ENCODE measurements around the gene FBXW7.

Gene FBXW7

DNA sequence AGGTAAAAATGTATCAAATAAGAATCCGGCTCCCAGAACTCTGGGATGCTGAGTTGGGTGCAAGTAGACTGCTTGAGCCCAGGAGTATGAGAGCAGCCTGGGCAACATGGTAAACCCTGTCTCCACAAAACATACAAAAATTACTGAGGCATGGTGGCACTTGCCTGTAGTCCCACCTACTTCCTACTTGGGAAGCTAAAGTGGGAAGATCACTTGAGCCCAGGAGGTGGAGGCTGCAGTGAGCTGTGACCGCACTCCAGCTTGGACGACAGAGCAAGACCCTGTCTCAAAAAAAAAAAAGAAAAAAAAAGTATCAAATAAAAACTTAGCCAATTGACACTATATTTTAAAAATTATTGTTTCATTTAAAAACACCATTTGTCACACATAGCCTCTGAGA lies 84.4 kb downstream of the FBXW7 start:
- H3K4me2 ChIP-seq (ENCODE audit: low read length), result no peak overlapping the region
- no CpG with 5 or more reads among the region's 3 CpGs for WGBS (ENCODE audit: extremely low coverage, insufficient coverage, insufficient read length)
- H2BK5ac ChIP-seq (ENCODE audit: low read depth, low read length, poor library complexity), result no peak overlapping the region
- H2BK12ac ChIP-seq (ENCODE audit: low read length), result no peak overlapping the region
- H4K12ac ChIP-seq (ENCODE audit: low read depth, low read length), result no peak overlapping the region
- no peak overlapping the region for H2BK120ac ChIP-seq (ENCODE audit: insufficient read depth, low read length, poor library complexity)
- no peak overlapping the region for H4K8ac ChIP-seq (ENCODE audit: low read depth, low read length)
- no peak overlapping the region for H2AK5ac ChIP-seq (ENCODE audit: low read length)
- no peaks in the 10 kb centered on the region for H3K4me1 ChIP-seq (ENCODE audit: control insufficient read depth in 1 of 2, insufficient read depth in 2 of 2, low read length in 2 of 2)
- H3K27ac ChIP-seq (ENCODE audit: low read depth, low read length), result no peak overlapping the region
- no peaks in the 10 kb centered on the region for H3K79me2 ChIP-seq (ENCODE audit: control insufficient read depth, insufficient read depth, low read length, poor library complexity)
- H3K27me3 ChIP-seq (ENCODE audit: insufficient read depth, low read length), result no peaks in the 10 kb centered on the region
- no peak overlapping the region for H2AFZ ChIP-seq (ENCODE audit: insufficient read depth, low read length, poor library complexity)
- no peak overlapping the region for H3K4me3 ChIP-seq (ENCODE audit: low read depth, low read length)
- no peaks in the 10 kb centered on the region for H3K9me3 ChIP-seq (ENCODE audit: insufficient read depth, low read depth, low read length)
- no peak overlapping the region for H3K9ac ChIP-seq (ENCODE audit: low read length)
- no peak overlapping the region for H3K23ac ChIP-seq (ENCODE audit: low read length)
- H3K18ac ChIP-seq (ENCODE audit: low read length), result no peak overlapping the region
- no peaks in the 10 kb centered on the region for H3K36me3 ChIP-seq (ENCODE audit: control insufficient read depth in 1 of 2, insufficient read depth in 2 of 2, low read length in 2 of 2)
- no peak overlapping the region for H3K4ac ChIP-seq (ENCODE audit: low read depth, low read length)
- no peak overlapping the region for H3K14ac ChIP-seq (ENCODE audit: low read length)
- DNase-seq, result no peak
- no peaks in the 10 kb centered on the region for H3K79me1 ChIP-seq (ENCODE audit: low read length)
- H4K91ac ChIP-seq (ENCODE audit: low read depth, low read length), result no peak overlapping the region

DNA sequence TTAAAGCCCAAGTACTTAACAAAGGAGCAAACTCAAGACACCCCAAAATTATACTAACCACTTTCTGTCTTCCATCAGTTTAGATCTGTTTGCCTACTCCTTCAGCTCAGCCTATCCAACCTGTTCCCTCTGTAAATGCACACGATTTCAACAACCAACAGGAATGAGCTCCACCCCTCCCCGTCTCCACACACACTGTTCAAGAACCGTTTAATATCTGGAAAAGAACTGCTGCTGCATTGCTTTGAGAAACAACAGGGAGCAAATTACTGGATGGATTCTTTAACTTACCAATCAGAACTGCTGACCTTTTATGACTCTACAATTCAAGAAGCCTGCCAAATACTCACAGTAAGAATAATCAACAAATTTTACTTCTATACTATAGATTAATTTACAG lies 87.0 kb downstream of the FBXW7 start:
- H2BK5ac ChIP-seq (ENCODE audit: low read depth, low read length, poor library complexity), result no peak overlapping the region
- no peaks in the 10 kb centered on the region for H3K9me3 ChIP-seq (ENCODE audit: insufficient read depth, low read depth, low read length)
- H3K27me3 ChIP-seq (ENCODE audit: insufficient read depth, low read length), result no peaks in the 10 kb centered on the region
- no peak overlapping the region for H4K91ac ChIP-seq (ENCODE audit: low read depth, low read length)
- H2AK5ac ChIP-seq (ENCODE audit: low read length), result no peak overlapping the region
- no peak overlapping the region for H2BK12ac ChIP-seq (ENCODE audit: low read length)
- no peak overlapping the region for H4K8ac ChIP-seq (ENCODE audit: low read depth, low read length)
- no peak overlapping the region for H3K4ac ChIP-seq (ENCODE audit: low read depth, low read length)
- H2AFZ ChIP-seq (ENCODE audit: insufficient read depth, low read length, poor library complexity), result no peak overlapping the region
- H3K36me3 ChIP-seq (ENCODE audit: control insufficient read depth in 1 of 2, insufficient read depth in 2 of 2, low read length in 2 of 2), result no peaks in the 10 kb centered on the region
- H3K23ac ChIP-seq (ENCODE audit: low read length), result no peak overlapping the region
- H3K9ac ChIP-seq (ENCODE audit: low read length), result no peak overlapping the region
- no peak overlapping the region for H3K27ac ChIP-seq (ENCODE audit: low read depth, low read length)
- no peak overlapping the region for H3K14ac ChIP-seq (ENCODE audit: low read length)
- no peak overlapping the region for H3K4me3 ChIP-seq (ENCODE audit: low read depth, low read length)
- no peak overlapping the region for H4K12ac ChIP-seq (ENCODE audit: low read depth, low read length)
- H3K4me1 ChIP-seq (ENCODE audit: control insufficient read depth in 1 of 2, insufficient read depth in 2 of 2, low read length in 2 of 2), result no peaks in the 10 kb centered on the region
- H3K18ac ChIP-seq (ENCODE audit: low read length), result no peak overlapping the region
- H3K4me2 ChIP-seq (ENCODE audit: low read length), result no peak overlapping the region
- H3K79me2 ChIP-seq (ENCODE audit: control insufficient read depth, insufficient read depth, low read length, poor library complexity), result no peaks in the 10 kb centered on the region
- WGBS (ENCODE audit: extremely low coverage, insufficient coverage, insufficient read length), result no CpG with 5 or more reads among the region's 3 CpGs
- H2BK120ac ChIP-seq (ENCODE audit: insufficient read depth, low read length, poor library complexity), result no peak overlapping the region
- no peak for DNase-seq
- no peaks in the 10 kb centered on the region for H3K79me1 ChIP-seq (ENCODE audit: low read length)

DNA sequence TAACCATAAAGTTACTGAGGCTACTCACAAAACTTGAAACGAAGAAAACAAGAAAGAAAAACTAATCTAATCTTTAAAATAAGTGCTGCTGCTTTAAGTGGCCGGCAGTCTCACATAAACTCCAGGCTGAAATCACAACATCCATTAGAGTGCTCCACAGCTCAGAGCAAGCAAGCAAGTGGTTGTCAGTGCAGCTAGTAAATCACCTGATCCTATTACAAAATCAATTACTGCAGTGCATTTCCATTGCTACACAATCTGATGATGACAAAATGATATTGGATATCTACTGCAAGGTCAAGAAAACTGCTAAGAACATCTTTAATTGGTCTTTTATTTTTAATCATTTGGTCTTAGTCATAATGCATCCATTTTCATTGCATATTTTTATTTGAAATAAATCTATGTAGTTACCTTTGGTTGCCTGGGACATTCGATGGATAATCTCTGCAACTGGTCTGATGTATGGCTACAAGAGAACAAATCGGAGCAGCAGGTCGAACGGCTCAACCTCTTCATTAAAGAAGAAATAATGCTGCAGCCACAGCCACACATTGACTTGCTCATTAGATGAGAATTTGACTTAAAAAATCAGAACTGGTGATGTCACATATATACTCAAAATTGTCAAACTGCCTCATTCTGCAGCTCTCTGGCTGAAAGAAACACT lies 87.7 kb downstream of the FBXW7 start:
- Histone ChIP-seq H3K9me3 (ENCODE audit: insufficient read depth, low read depth, low read length) (no peaks in the 10 kb centered on the region), H4K12ac (ENCODE audit: low read depth, low read length) (no peak overlapping the region), H3K27ac (ENCODE audit: low read depth, low read length) (no peak overlapping the region), H3K4me3 (ENCODE audit: low read depth, low read length) (no peak overlapping the region), H3K27me3 (ENCODE audit: insufficient read depth, low read length) (no peaks in the 10 kb centered on the region), H2AFZ (ENCODE audit: insufficient read depth, low read length, poor library complexity) (no peak overlapping the region), H3K14ac (ENCODE audit: low read length) (no peak overlapping the region), H3K4me1 (ENCODE audit: control insufficient read depth in 1 of 2, insufficient read depth in 2 of 2, low read length in 2 of 2) (no peaks in the 10 kb centered on the region), H3K79me1 (ENCODE audit: low read length) (no peaks in the 10 kb centered on the region), H3K4ac (ENCODE audit: low read depth, low read length) (no peak overlapping the region), H3K36me3 (ENCODE audit: control insufficient read depth in 1 of 2, insufficient read depth in 2 of 2, low read length in 2 of 2) (no peaks in the 10 kb centered on the region), H2AK5ac (ENCODE audit: low read length) (no peak overlapping the region), H2BK120ac (ENCODE audit: insufficient read depth, low read length, poor library complexity) (no peak overlapping the region), H3K4me2 (ENCODE audit: low read length) (no peak overlapping the region), H2BK12ac (ENCODE audit: low read length) (no peak overlapping the region), H3K18ac (ENCODE audit: low read length) (no peak overlapping the region), H3K9ac (ENCODE audit: low read length) (no peak overlapping the region), H4K91ac (ENCODE audit: low read depth, low read length) (no peak overlapping the region), H4K8ac (ENCODE audit: low read depth, low read length) (no peak overlapping the region), H2BK5ac (ENCODE audit: low read depth, low read length, poor library complexity) (no peak overlapping the region), H3K79me2 (ENCODE audit: control insufficient read depth, insufficient read depth, low read length, poor library complexity) (no peaks in the 10 kb centered on the region), H3K23ac (ENCODE audit: low read length) (no peak overlapping the region)
- WGBS (ENCODE audit: extremely low coverage, insufficient coverage, insufficient read length), result no CpG with 5 or more reads among the region's 6 CpGs
- no peak for DNase-seq

DNA sequence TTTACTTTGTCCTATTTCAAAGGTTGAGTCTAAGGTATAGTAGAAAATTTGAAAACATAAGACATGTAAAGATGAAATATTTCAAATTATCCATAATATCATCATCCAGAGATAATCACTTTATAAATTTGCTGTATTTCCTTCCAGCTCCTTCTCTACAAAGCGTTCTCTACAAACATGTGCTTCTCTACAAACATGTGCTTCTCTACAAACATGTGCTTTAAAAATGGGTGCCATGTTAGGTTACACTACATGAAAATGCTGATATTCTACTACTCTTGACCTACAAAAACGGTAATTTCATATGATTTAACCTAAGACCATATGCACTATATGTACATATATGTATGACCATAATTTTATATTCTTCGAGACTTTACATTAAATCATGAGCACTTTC lies 92.0 kb downstream of the FBXW7 start:
- Histone ChIP-seq H3K79me1 (ENCODE audit: low read length) (no peaks in the 10 kb centered on the region), H3K23ac (ENCODE audit: low read length) (no peak overlapping the region), H4K91ac (ENCODE audit: low read depth, low read length) (no peak overlapping the region), H3K79me2 (ENCODE audit: control insufficient read depth, insufficient read depth, low read length, poor library complexity) (no peaks in the 10 kb centered on the region), H2BK5ac (ENCODE audit: low read depth, low read length, poor library complexity) (no peak overlapping the region), H3K4me3 (ENCODE audit: low read depth, low read length) (no peak overlapping the region), H4K12ac (ENCODE audit: low read depth, low read length) (no peak overlapping the region), H2AFZ (ENCODE audit: insufficient read depth, low read length, poor library complexity) (no peak overlapping the region), H3K4ac (ENCODE audit: low read depth, low read length) (no peak overlapping the region), H3K27me3 (ENCODE audit: insufficient read depth, low read length) (no peaks in the 10 kb centered on the region), H3K4me1 (ENCODE audit: control insufficient read depth in 1 of 2, insufficient read depth in 2 of 2, low read length in 2 of 2) (no peaks in the 10 kb centered on the region), H2BK120ac (ENCODE audit: insufficient read depth, low read length, poor library complexity) (no peak overlapping the region), H4K8ac (ENCODE audit: low read depth, low read length) (no peak overlapping the region), H3K14ac (ENCODE audit: low read length) (no peak overlapping the region), H3K4me2 (ENCODE audit: low read length) (no peak overlapping the region), H2AK5ac (ENCODE audit: low read length) (no peak overlapping the region), H3K36me3 (ENCODE audit: control insufficient read depth in 1 of 2, insufficient read depth in 2 of 2, low read length in 2 of 2) (no peaks in the 10 kb centered on the region), H3K9me3 (ENCODE audit: insufficient read depth, low read depth, low read length) (no peaks in the 10 kb centered on the region), H2BK12ac (ENCODE audit: low read length) (no peak overlapping the region), H3K27ac (ENCODE audit: low read depth, low read length) (no peak overlapping the region), H3K18ac (ENCODE audit: low read length) (no peak overlapping the region), H3K9ac (ENCODE audit: low read length) (no peak overlapping the region)
- no peak for DNase-seq
- WGBS (ENCODE audit: extremely low coverage, insufficient coverage, insufficient read length), result no CpG with 5 or more reads among the region's 3 CpGs
